Esophagus mucosa (tissue), 1 donor: ENCODE results near the gene NAA20. TPM values are rescaled to one million over a fixed set of nuclear protein-coding genes. Genes with fewer than 3 reads are reported as not detected.
"Not testable (repeated sequence)": the region's sequence is repeated elsewhere in the genome, so short reads cannot be mapped to it uniquely, and the experiment has no call there.

Experiments
- ATAC-seq: fragments of 200-7000 bp; cut with Tn5 transposase; one replicate; pipeline ENCODE4 v1.9.1; 2020
- total RNA-seq: library from RNA; stranded (reverse); gene quantifications from one replicate; pipeline ENCODE4 v1.2.4, GENCODE V29; 2023
- donor health status: DM: yes; HTN: yes; CAD: no.

NAA20 gene
- total RNA-seq, 1 donor from 2014 or later: 156 TPM

GRCh38 chr20:19991854-19992253, 25.3 kb upstream of the NAA20 start:
- no peak for ATAC-seq

GRCh38 chr20:19992996-19993908, 23.9 kb upstream of the NAA20 start:
- peak; percentile 91 for ATAC-seq

DNA sequence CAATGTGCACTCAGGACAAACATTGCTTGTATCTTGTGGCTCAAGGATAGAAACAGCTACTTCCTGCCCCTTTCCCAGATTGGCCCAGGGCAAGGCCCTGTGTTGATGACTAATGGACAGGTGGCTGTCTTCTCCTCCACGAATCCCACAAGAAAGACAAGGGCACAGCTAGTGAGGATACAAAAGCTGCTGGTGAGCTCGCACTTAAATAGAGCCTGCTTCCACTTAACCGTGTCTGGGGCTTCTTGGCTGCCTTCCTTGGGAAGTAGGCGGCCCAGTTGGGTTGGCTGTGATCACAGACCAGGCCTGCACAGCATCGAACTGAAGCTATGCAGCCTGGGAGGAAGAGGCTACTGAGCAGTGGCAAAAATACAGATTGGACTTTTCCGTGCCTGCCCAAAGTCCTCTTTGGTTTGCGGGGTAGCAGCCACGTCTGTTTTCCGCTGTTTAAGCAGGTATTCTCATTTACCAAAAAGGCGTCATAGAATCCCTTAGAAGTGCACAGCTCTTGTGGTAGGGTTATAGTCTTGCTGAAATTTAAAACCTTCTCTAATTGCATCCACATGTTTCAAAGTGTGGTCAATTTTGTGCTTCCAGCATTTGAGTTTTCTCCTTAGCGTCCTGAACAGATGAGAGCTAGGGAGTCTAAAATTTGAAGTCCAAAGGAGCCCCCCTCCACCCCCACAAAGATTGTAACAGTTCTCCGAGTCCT, 23.0 kb upstream of the NAA20 start:
- peak; percentile 65 for ATAC-seq

DNA sequence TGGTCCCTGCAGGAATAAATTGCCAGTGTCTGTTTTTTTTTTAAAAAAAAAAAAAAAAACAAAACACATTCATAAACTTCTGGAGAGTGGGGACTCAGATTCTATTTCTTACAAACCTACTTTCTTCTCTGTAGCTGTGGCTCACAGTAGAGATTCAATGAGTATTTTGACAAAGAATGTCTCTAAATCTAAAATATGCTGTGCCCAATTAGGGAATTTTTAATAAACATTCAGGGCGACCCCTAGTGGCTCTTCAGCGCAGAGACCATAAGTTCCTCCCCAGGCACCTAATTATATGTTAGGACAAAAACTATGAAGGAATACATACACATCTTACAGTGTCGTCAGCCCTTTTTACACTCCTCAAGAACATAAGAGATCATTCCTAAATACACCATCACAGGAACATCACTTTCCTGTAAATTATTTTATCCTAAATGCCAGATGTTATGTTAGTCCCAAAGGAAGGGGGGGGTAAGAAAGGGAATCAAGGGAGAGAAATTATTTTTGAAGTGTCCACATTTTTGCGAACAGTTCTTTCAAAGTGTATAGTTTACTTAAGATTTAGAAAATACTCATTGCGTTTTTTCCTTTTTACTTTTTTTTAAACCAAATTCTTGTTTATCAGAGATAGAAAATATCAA, 21.8 kb upstream of the NAA20 start:
- ATAC-seq: no peak

DNA sequence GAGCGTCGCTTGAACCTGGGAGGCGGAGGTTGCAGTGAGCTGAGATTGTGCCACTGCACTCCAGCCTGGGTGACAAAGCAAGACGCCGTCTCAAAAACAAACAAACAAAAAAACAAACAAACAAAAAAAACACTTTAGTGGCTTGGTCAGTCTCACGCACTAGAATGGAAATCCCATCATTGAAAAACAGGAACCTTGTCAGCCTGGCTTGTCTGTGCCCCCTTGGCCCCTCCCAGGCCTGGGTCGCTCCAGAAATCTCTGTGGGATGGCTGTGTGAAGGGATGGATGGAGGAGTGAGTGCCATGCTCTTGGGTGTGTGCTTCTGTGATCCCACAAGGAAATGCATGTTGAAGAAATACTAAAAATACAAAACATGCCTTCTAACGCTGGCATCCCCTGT, 20.9 kb upstream of the NAA20 start:
- ATAC-seq: no peak

DNA sequence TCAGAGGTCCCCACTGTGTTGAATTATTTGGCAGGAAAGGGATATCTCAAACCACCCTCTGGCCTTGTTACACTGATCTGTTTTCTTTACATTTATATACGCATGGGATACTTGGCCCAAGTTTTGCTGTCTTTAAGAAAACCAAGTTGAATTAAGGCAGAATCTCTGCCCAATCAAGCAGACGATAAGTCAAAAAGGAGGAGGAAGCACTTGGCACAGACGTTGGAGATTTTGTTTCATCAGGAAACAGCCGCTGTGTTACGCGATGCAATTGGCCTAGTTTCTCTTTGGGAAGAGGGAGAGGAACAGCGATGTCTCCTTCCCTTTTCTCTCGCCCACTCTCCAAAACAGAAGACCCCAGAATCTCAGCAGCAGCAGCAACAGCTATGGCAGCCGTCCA, 20.2 kb upstream of the NAA20 start:
- no peak for ATAC-seq

DNA sequence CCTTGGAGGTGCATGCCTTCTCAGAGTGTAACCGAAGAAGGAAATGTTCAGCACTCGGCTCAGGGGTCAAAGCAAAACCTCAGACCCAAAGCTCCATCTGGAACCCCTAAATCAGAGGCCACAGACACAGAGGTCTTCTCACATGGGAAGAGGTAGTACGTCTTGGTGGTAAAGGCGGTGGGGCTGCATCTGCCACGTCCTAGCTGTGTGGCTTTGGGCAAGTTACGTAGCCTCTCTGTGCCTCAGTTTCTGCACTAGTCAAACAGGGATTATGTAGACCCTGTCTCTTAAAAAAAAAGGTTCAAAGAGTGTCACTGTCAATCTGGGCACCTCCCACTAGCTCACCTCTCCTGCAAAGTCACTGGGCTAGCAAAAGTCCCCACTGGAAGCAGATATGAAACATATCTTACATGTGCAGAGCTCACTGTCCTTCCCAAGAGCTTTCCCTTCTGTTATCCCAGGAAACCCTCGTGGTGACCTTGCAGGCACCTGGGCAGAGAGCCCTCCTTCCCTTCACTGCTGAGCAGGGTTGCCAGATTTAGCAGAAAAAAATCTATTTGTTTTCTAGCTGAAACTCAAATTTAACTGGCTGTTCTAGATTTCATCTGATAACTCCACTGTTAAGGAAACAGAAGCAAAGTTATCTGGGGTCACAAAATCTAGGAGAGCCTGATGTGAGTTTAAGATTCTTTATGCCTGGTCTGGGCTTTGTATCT, 18.0 kb upstream of the NAA20 start:
- ATAC-seq: no peak

- ATAC-seq: no peak
Observed at GRCh38 chr20:20000211-20000968, 16.8 kb upstream of the NAA20 start.

GRCh38 chr20:20002101-20002998, 14.8 kb upstream of the NAA20 start:
- ATAC-seq: no peak

DNA sequence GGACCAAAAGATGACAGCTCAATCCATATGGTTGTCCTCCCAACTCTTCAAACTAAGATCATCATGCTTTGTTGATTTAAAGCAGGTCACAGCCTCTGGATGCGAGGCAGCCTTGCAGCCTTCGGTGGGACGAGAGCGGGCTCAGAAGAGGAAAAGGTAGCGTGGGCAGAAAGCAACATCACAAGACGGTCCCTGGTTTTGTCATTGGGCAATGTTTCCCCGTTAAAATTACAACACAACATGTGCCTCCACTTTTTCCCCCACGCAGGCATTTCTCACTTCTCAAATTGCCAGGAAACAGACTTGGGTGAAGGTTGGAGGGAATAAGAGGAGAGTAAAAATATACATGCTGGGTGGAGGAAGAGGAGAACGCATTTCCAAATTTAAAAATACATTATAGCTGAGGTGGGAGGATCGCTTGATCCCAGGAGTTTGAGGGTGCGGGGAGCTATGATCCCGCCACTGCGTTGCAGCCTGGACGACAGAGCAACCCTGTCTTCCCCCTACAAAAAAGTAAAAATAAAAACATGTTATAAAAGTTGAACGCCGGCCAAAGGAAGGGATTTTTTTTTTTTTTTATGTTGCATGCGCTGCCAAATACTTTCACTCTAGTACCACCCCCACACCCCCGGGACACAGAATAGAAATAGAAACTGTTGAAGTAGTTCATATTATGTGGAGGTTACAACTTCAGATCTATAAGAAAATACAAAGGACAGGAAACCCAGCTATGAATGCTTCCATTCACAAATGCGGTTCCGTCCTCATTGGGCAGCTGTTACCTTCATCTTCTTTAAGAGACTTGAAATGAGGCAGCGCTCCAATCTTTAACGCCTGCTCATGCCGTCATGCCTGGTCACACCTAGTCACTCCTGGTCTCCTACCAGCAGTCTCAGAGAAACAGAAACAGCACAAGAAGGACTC, 13.9 kb upstream of the NAA20 start:
- ATAC-seq: no peak

GRCh38 chr20:20003955-20004322, 13.2 kb upstream of the NAA20 start:
- not testable (repeated sequence) for ATAC-seq

GRCh38 chr20:20005342-20005741, 11.8 kb upstream of the NAA20 start:
- no peak for ATAC-seq

- no peak for ATAC-seq
Observed at GRCh38 chr20:20009784-20010253, 7.3 kb upstream of the NAA20 start.

DNA sequence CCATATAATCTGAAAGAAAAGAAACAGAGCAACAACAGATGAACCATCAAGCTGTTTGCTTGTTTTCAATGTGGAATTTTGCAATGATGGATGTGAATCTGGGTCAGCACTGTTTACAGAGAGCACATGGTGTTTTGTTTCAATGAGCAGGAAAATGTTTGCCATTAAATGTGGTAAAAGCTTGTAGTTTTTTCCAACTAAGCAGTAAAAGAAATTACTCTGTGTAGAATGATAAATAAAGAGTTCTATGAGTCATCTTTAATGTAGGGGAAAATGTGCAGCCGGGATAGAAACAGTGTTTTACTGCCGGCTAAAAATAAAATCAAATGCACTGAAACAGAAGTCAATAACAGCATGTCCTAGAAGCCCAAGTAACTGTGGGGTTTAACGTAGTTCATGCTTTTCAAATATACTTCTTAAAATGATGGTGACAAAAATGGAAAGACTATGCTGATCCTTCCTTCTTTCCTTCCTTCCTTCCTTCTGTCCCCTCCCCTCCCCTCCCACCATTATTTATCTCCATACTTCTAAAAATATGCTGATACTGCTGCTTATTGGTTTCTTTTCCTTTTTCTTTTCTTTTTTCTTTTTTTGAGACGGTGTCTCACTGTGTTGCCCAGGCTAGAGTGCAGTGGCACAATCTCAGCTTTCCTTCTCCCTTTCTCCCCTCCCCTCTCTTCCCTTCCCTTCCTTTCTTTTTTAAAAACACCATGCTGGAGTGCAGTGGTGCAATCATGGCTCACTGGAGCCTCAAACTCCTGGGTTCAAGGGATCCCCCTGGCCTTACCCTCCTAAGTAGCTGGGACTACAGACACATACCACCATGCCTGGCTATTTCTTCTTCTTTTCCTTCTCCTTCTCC, 6.3 kb upstream of the NAA20 start:
- ATAC-seq: no peak

- ATAC-seq: no peak
Observed at GRCh38 chr20:20012541-20012940, 4.6 kb upstream of the NAA20 start.

GRCh38 chr20:20014659-20015058, 2.5 kb upstream of the NAA20 start:
- no peak for ATAC-seq

DNA sequence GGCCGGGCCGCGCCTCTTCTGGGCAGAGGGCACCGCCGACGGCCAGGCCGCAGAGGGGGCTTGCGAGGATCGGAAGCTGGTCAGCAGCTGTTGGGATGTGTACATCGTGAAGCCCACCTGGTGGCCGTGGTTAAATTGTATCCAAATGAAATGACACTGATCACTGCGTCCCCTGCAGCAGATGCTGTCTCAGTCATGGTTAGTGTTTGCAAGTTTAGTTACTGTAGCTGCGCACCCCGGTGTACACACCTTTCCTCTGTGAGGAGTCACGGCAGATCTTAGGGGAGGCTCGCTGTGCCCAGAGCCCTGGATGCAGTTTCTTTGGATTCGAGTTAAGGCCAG, 653 bp downstream of the NAA20 start:
- ATAC-seq: peak; percentile 14

DNA sequence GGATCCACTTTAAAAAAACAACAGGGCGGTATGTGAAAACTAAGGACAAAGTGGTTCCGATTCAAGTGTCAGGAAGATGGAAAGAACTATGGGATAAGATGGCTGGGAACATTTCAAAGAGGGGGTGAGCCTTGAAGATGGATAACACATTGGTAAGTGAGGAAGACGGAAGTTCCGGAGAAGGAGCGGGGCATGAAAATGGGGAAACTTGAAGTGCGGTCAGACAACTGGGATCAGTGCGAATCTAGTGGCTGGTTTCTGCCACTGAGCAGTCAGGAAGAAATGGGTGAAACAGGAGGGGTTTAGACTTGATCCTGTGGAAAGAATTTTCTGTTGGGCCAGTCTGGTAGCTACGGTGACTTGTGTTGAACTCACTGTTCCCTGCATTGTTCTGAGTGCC, 1.2 kb downstream of the NAA20 start:
- peak; percentile 83 for ATAC-seq

DNA sequence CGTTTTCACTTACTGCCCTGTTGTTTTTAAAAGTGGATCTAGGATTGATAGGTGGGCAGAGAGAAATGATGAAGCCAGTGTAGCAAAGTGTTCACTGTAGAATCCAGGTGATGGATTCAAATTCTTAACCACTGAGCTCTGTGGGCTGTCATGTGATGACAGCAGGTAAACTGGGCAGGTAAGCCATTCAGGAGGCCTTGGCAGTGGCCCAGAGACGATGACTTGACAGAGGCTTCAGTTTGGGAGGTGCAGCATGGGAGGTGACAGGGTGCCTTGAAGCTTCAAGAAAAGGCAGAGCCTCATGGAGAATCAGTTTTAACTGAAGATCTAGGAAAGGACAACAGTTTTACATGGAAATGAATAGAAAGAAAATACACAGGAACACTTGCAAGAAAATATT, 2.0 kb downstream of the NAA20 start:
- peak; percentile 82 for ATAC-seq
